Measurements from ENCODE around the gene SEC11C. TPM values are rescaled to one million over a fixed set of nuclear protein-coding genes. Genes with fewer than 3 reads are reported as not detected.

SEC11C gene
- total and polyA plus RNA-seq, 2 of the 8 experiments (the other 6 are each of a cell fraction or from before 2014, with no cell fraction given), result 27.1 to 59.3 TPM

DNA sequence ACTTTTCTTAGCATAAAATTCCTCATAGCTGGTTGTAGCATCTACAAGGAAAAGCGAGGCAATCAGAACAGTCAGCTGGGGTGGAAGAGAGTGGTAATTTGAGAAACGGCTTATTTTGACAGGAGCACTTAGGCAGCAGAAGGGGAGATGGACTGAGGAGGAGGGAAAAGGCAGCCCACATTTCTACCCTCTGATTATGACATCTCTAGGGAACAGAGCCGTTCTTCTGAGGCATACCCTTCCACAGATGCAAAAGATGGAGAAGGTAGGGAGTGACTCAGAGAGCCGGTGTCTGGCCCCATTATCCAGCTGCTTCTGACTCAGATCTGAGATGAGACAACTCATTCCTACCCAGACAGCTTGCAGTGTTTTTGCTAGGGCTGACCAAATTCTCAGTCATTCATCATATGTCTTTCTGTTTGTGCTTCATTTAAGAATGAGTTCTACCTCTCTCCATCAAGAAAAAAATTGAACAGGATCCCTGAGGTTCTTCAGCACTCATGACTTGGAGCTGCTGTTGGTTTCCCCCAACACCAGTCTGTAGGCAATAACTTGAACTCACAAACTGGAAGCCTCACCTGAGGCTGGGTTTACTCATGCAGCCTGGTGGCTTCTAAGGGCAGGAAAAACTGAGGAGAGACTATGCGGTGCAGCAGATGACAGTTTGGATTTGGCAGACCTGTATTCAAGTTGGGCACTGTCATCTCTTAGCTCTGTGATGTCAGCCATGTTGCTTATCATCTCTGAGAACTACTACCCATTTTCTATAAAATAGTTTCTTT is 15.9 kb upstream of the SEC11C start:
- Histone ChIP-seq H2BK20ac (ENCODE audit: low read length) (no peak overlapping the region), H2BK5ac (ENCODE audit: low read depth, low read length) (no peak overlapping the region), H3K4me3 (ENCODE audit: extremely low read depth in 1 of 4, insufficient read depth in 2 of 4, low read depth in 3 of 4, low read length in 4 of 4) (no peak overlapping the region), H3K9ac (replicated peaks in 1 of 4; ENCODE audit: extremely low read depth in 1 of 4, low read depth in 3 of 4, low read length in 3 of 4) (no peak overlapping the region), H2BK120ac (replicated peaks; ENCODE audit: low read depth, low read length) (no peak overlapping the region), H4K5ac (ENCODE audit: insufficient read length, low read depth, low read length) (no peak overlapping the region), H3K4ac (replicated peaks; ENCODE audit: insufficient read length, low read depth, low read length) (no peak overlapping the region), H3K79me1 (ENCODE audit: low read depth, low read length) (no peaks in the 10 kb centered on the region), H4K8ac (ENCODE audit: extremely low read depth, insufficient read depth, low read length) (no peak overlapping the region), H3K14ac (ENCODE audit: insufficient read length) (no peak overlapping the region), H3K4me1 (replicated peaks in 1 of 4; ENCODE audit: control insufficient read depth in 3 of 4, insufficient read depth in 4 of 4, low read length in 3 of 4) (no peaks in the 10 kb centered on the region), H3K27me3 (replicated peaks in 1 of 4; ENCODE audit: control insufficient read depth in 3 of 4, extremely low read depth in 1 of 4, insufficient read depth in 3 of 4, low read length in 3 of 4) (no peaks in the 10 kb centered on the region; a peak in 1 of 7 replicates), H3K9me3 (ENCODE audit: insufficient read depth in 2 of 2, low read depth in 1 of 2, low read length in 1 of 2) (no peaks in the 10 kb centered on the region), H2BK15ac (ENCODE audit: low read length) (no peak overlapping the region), H3K36me3 (ENCODE audit: control insufficient read depth in 2 of 4, insufficient read depth in 4 of 4, low read length in 3 of 4) (no peaks in the 10 kb centered on the region), H2AFZ (ENCODE audit: low read length) (peak overlapping the region; percentile 73; the same call in 1 of the 2 replicates), H3K56ac (replicated peaks; ENCODE audit: insufficient read length, low read depth, low read length) (no peak overlapping the region), H4K91ac (replicated peaks; ENCODE audit: insufficient read length, low read length) (no peak overlapping the region), H3K4me2 (ENCODE audit: insufficient read depth in 1 of 2, low read depth in 2 of 2, low read length in 2 of 2) (no peak overlapping the region), H3K27ac (ENCODE audit: low read depth, low read length) (no peak overlapping the region), H3K23ac (ENCODE audit: insufficient read length) (no peak overlapping the region), H4K20me1 (replicated peaks in 1 of 2; ENCODE audit: control insufficient read depth in 1 of 2, insufficient read depth in 2 of 2, low read length in 2 of 2) (no peaks in the 10 kb centered on the region), H3K18ac (ENCODE audit: extremely low read depth, low read length) (no peak overlapping the region), H3K23me2 (ENCODE audit: low read depth, low read length) (no peaks in the 10 kb centered on the region), H3K79me2 (ENCODE audit: control insufficient read depth in 1 of 2, insufficient read depth in 2 of 2, low read length in 2 of 2) (no peaks in the 10 kb centered on the region), H2BK12ac (ENCODE audit: low read depth, low read length) (no peak overlapping the region), H2AK5ac (ENCODE audit: low read depth, low read length) (no peak overlapping the region)
- ChIA-PET POLR2A (ENCODE audit: partially characterized antibody) (no interaction called here), CTCF (ENCODE audit: partially characterized antibody) (interaction anchor here (0.6 to 1.3 kb wide), 5 partner anchors 10 to 700 kb away, joined by 3 to 5 read pairs (median 3); no protein-coding TSS in a partner anchor)
- DNase-seq (ENCODE audit: low read depth in 1 of 2, low spot score in 2 of 2) (no peak), FAIRE-seq (no peak)
- TF ChIP-seq, protein P1, sequence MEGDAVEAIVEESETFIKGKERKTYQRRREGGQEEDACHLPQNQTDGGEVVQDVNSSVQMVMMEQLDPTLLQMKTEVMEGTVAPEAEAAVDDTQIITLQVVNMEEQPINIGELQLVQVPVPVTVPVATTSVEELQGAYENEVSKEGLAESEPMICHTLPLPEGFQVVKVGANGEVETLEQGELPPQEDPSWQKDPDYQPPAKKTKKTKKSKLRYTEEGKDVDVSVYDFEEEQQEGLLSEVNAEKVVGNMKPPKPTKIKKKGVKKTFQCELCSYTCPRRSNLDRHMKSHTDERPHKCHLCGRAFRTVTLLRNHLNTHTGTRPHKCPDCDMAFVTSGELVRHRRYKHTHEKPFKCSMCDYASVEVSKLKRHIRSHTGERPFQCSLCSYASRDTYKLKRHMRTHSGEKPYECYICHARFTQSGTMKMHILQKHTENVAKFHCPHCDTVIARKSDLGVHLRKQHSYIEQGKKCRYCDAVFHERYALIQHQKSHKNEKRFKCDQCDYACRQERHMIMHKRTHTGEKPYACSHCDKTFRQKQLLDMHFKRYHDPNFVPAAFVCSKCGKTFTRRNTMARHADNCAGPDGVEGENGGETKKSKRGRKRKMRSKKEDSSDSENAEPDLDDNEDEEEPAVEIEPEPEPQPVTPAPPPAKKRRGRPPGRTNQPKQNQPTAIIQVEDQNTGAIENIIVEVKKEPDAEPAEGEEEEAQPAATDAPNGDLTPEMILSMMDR (IDR thresholded peaks at IDR 0.05; ENCODE audit: control extremely low read depth in 1 of 3, insufficient read depth in 1 of 3, low read depth in 1 of 3, low read length in 3 of 3), result no peak
- 75% methylated on average over 5 of the region's 5 CpGs; no CpG with 5 or more reads in 1 of the 2 experiments for WGBS, 2 experiments (ENCODE audit: extremely low coverage in 1 of 2, insufficient coverage in 1 of 2, insufficient read length in 1 of 2, insufficient replicate concordance in 2 of 2, low coverage in 1 of 2, low lambda C conversion rate in 2 of 2, missing lambda C conversion rate in 1 of 2)
